H9 (cell line): ENCODE measurements around the gene DACH1. TPM values are rescaled to one million over a fixed set of nuclear protein-coding genes. Genes with fewer than 3 reads are reported as not detected.

ENCODE experiments used
- DNase-seq: peaks from one replicate; pipeline ENCODE4 v3.0.0-alpha.2; 2017
- H2AFZ ChIP-seq: one replicate; pipeline ENCODE4 v1.6.1; 2013; ENCODE audit warnings: mild to moderate bottlenecking, low read length, control low read depth, moderate library complexity
- H2AK5ac ChIP-seq: 2 replicates; pipeline ENCODE4 v1.6.1; 2013; ENCODE audit warnings: low read length, control low read depth, mixed read lengths; ENCODE audit not compliant: insufficient read length
- H2BK120ac ChIP-seq: one replicate; pipeline ENCODE4 v1.6.1; 2013; ENCODE audit warnings: low read depth, mild to moderate bottlenecking, low read length, control low read depth, inconsistent platforms; ENCODE audit not compliant: poor library complexity, severe bottlenecking
- H2BK12ac ChIP-seq: 2 replicates; pipeline ENCODE4 v1.6.1; 2013; ENCODE audit warnings: low read length, control low read depth, mixed read lengths, low read depth; ENCODE audit not compliant: insufficient read length
- H2BK15ac ChIP-seq: 2 replicates; pipeline ENCODE4 v1.6.1; 2013; ENCODE audit warnings: low read depth, low read length, control low read depth
- H2BK20ac ChIP-seq: one replicate; pipeline ENCODE4 v1.6.1; 2013; ENCODE audit warnings: low read depth, mild to moderate bottlenecking, low read length, control low read depth, inconsistent platforms; ENCODE audit not compliant: poor library complexity, severe bottlenecking
- H2BK5ac ChIP-seq: 2 replicates; pipeline ENCODE4 v1.6.1; 2013; ENCODE audit warnings: low read length, control low read depth, mixed read lengths; ENCODE audit not compliant: insufficient read length
- H3K14ac ChIP-seq: 2 replicates; pipeline ENCODE4 v1.6.1; 2013; ENCODE audit warnings: low read length, control low read depth; ENCODE audit not compliant: insufficient read depth
- H3K18ac ChIP-seq: 2 replicates; pipeline ENCODE4 v1.6.1; 2013; ENCODE audit warnings: low read depth, mild to moderate bottlenecking, mixed read lengths, low read length, control low read depth; ENCODE audit not compliant: insufficient read length
- H3K23ac ChIP-seq: 2 replicates; pipeline ENCODE4 v1.6.1; 2013; ENCODE audit warnings: low read length, control low read depth, mixed read lengths, low read depth; ENCODE audit not compliant: insufficient read length
- H3K23me2 ChIP-seq: 2 replicates; pipeline ENCODE4 v1.6.1; 2013; ENCODE audit warnings: low read depth, mild to moderate bottlenecking, mixed read lengths, low read length, control low read depth; ENCODE audit not compliant: insufficient read length, poor library complexity, severe bottlenecking
- H3K27ac ChIP-seq: 2 replicates; pipeline ENCODE4 v1.5.1; 2013; ENCODE audit warnings: low read length, control low read depth, mixed read lengths, low read depth; ENCODE audit not compliant: insufficient read length
- H3K27me3 ChIP-seq: 2 replicates; pipeline ENCODE4 v1.6.1; 2013; ENCODE audit warnings: low read length, control low read depth, inconsistent platforms; ENCODE audit not compliant: insufficient read depth
- H3K4ac ChIP-seq: 2 replicates; pipeline ENCODE4 v1.6.1; 2013; ENCODE audit warnings: low read depth, mild to moderate bottlenecking, control low read depth, inconsistent platforms, low read length, moderate library complexity
- H3K4me1 ChIP-seq: 2 replicates; pipeline ENCODE4 v1.6.1; 2013; ENCODE audit warnings: low read length, control low read depth, inconsistent platforms; ENCODE audit not compliant: insufficient read depth
- H3K4me2 ChIP-seq: 2 replicates; pipeline ENCODE4 v1.6.1; 2013; ENCODE audit warnings: low read length, control low read depth, mixed read lengths; ENCODE audit not compliant: insufficient read length, insufficient read depth
- H3K56ac ChIP-seq: 2 replicates; pipeline ENCODE4 v1.6.1; 2013; ENCODE audit warnings: low read depth, mild to moderate bottlenecking, mixed read lengths, low read length, control low read depth; ENCODE audit not compliant: insufficient read length
- H3K79me1 ChIP-seq: 2 replicates; pipeline ENCODE4 v1.6.1; 2013; ENCODE audit warnings: low read depth, mild to moderate bottlenecking, moderate library complexity, low read length, control low read depth, inconsistent platforms; ENCODE audit not compliant: insufficient read depth, poor library complexity, severe bottlenecking
- H3K79me2 ChIP-seq: 2 replicates; pipeline ENCODE4 v1.6.1; 2013; ENCODE audit warnings: low read length, control low read depth, inconsistent platforms; ENCODE audit not compliant: insufficient read depth
- H3K9ac ChIP-seq: 2 replicates; pipeline ENCODE4 v1.6.1; 2013; ENCODE audit warnings: low read length, control low read depth, mixed read lengths; ENCODE audit not compliant: insufficient read length; ENCODE audit errors: extremely low read depth
- H3K9me3 ChIP-seq: one replicate; pipeline ENCODE4 v1.6.1; 2013; ENCODE audit warnings: low read depth, low read length, inconsistent platforms; ENCODE audit not compliant: control insufficient read depth
- H3T11ph ChIP-seq: one replicate; pipeline ENCODE4 v1.6.1; 2013; ENCODE audit warnings: mild to moderate bottlenecking, low read length, control low read depth, inconsistent platforms
- H4K20me1 ChIP-seq: one replicate; pipeline ENCODE4 v1.6.1; 2013; ENCODE audit not compliant: control insufficient read depth, insufficient read length, insufficient read depth
- H4K5ac ChIP-seq: 2 replicates; pipeline ENCODE4 v1.6.1; 2013; ENCODE audit warnings: low read depth, mild to moderate bottlenecking, mixed read lengths, low read length, control low read depth; ENCODE audit not compliant: insufficient read length
- H4K8ac ChIP-seq: replicated peaks from 2 replicates; pipeline ENCODE4 v1.6.1; 2013; ENCODE audit warnings: low read length, control low read depth, mixed read lengths, low read depth; ENCODE audit not compliant: insufficient read length
- H4K91ac ChIP-seq: 2 replicates; pipeline ENCODE4 v1.6.1; 2013; ENCODE audit warnings: low read depth, mild to moderate bottlenecking, moderate library complexity, mixed read lengths, low read length, control low read depth; ENCODE audit not compliant: insufficient read length
- H3K27ac Mint-ChIP-seq, 3 experiments: 2 replicates in 2 of 3; 3 replicates in 1 of 3; pipeline ENCODE4 v1.8.0; 2020 to 2021; ENCODE audit warnings: mixed read lengths in 3 of 3, mild to moderate bottlenecking in 1 of 3, moderate library complexity in 1 of 3
- H3K27me3 Mint-ChIP-seq: 2 replicates; pipeline ENCODE4 v1.8.0; 2021; ENCODE audit warnings: low read depth, mild to moderate bottlenecking, moderate library complexity, mixed read lengths
- H3K36me3 Mint-ChIP-seq, 3 experiments: 2 replicates in 2 of 3; 3 replicates in 1 of 3; pipeline ENCODE4 v1.8.0; 2020 to 2021; ENCODE audit warnings: low read depth in 3 of 3, mixed read lengths in 3 of 3; ENCODE audit not compliant: insufficient read depth in 1 of 3
- H3K4me1 Mint-ChIP-seq, 2 experiments: 2 replicates each; pipeline ENCODE4 v1.8.0; 2020; ENCODE audit warnings: mixed read lengths in 2 of 2
- H3K4me3 Mint-ChIP-seq, 2 experiments: 2 replicates in 1 of 2; 3 replicates in 1 of 2; pipeline ENCODE4 v1.8.0; 2020 to 2021; ENCODE audit warnings: mild to moderate bottlenecking in 2 of 2, mixed read lengths in 2 of 2, moderate library complexity in 1 of 2
- H3K9me3 Mint-ChIP-seq, 2 experiments: 2 replicates in 1 of 2; 3 replicates in 1 of 2; pipeline ENCODE4 v1.8.0; 2020; ENCODE audit warnings: mild to moderate bottlenecking in 2 of 2, mixed read lengths in 2 of 2, moderate library complexity in 1 of 2
- CTCF ChIP-seq: fragments of 200-600 bp; sonication (generic); conservative IDR thresholded peaks from 3 replicates; pipeline ENCODE4 v1.8.0; 2021; ENCODE audit warnings: antibody characterized with exemption, mild to moderate bottlenecking
- WGBS: extraction: QIAGEN DNeasy Blood & Tissue Kit; methylation state at CpG from one replicate; pipeline ENCODE4 v1.1.7; 2013; ENCODE audit warnings: missing lambda C conversion rate, low lambda C conversion rate, mixed read lengths; ENCODE audit not compliant: insufficient read length; ENCODE audit errors: extremely low coverage; 5-methylcytosine and 5-hydroxymethylcytosine counted together
- total RNA-seq: library from RNA; stranded (reverse); gene quantifications from 2 replicates; pipeline ENCODE4 v1.2.1, GENCODE V29; 2021

The DACH1 gene
- total RNA-seq, 1 experiment from 2014 or later, result not detected

DNA sequence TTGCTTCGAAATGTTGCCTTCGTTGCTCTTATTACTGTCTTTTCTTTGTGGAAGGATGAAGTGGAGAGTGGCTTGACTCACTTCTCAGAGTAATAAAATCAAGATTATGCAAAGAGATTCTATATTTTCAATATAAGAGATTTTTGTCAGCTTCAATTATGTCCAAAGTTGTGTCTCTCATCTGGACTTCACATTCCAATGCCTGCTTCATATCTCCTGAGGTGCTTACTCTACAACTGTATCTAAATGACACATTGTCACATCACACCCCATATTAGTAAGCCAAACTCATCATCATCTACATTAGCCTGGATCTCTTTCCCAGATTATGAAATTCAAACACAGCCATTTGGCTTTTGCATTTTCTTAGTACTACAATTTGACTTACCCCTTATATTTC is 409.4 kb downstream of the DACH1 start:
- H3K4me1 Mint-ChIP-seq, result no peaks in the 10 kb centered on the region
- H3K23me2 ChIP-seq, result no peaks in the 10 kb centered on the region
- no peak overlapping the region for H2BK120ac ChIP-seq
- WGBS, result no CpG with 5 or more reads among the region's 2 CpGs
- H3K56ac ChIP-seq, result no peak overlapping the region
- H3K4me1 ChIP-seq, result no peaks in the 10 kb centered on the region
- H3K4ac ChIP-seq, result no peak overlapping the region
- no peak overlapping the region for H2BK12ac ChIP-seq
- H3K4me3 Mint-ChIP-seq, result no peak overlapping the region
- no peak overlapping the region for H4K8ac ChIP-seq
- no peak for DNase-seq
- H3K36me3 Mint-ChIP-seq, result no peaks in the 10 kb centered on the region
- no peak overlapping the region for H4K5ac ChIP-seq
- H3K14ac ChIP-seq, result no peak overlapping the region
- H3K27me3 Mint-ChIP-seq, result no peaks in the 10 kb centered on the region
- H3K79me2 ChIP-seq, result no peaks in the 10 kb centered on the region
- no peak overlapping the region for H2AFZ ChIP-seq
- H2BK20ac ChIP-seq, result no peak overlapping the region
- H3K79me1 ChIP-seq, result no peaks in the 10 kb centered on the region
- H3K27me3 ChIP-seq, result no peaks in the 10 kb centered on the region
- H4K91ac ChIP-seq, result no peak overlapping the region
- H3K27ac Mint-ChIP-seq, result no peak overlapping the region
- H3K9ac ChIP-seq, result no peak overlapping the region
- no peaks in the 10 kb centered on the region for H3K9me3 Mint-ChIP-seq
- no peak overlapping the region for H3K23ac ChIP-seq
- no peak overlapping the region for H3K4me2 ChIP-seq
- H2BK15ac ChIP-seq, result no peak overlapping the region
- no peaks in the 10 kb centered on the region for H4K20me1 ChIP-seq
- H3K27ac ChIP-seq, result no peak overlapping the region
- H3K18ac ChIP-seq, result no peak overlapping the region
- H3K9me3 ChIP-seq, result no peaks in the 10 kb centered on the region
- H2BK5ac ChIP-seq, result no peak overlapping the region
- H3T11ph ChIP-seq, result no peak overlapping the region
- TF ChIP-seq CTCF, result no peak
- no peak overlapping the region for H2AK5ac ChIP-seq
